Sigmoid colon (tissue), 4 donors: ENCODE data around the gene RPLP1.

Experiments
- CTCF ChIP-seq, 4 experiments: fragments of 450-650 bp in 3 of 4; fragments of 200-600 bp in 1 of 4; IDR thresholded peaks; one replicate each; pipeline ENCODE4 v1.5.1; 2016 to 2019; ENCODE audit warnings: antibody characterized with exemption in 4 of 4, mild to moderate bottlenecking in 3 of 4, moderate library complexity in 2 of 4
- POLR2AphosphoS5 ChIP-seq, 4 donors: sonication (generic); formaldehyde crosslinking; IDR thresholded peaks; one replicate each; pipeline ENCODE4 v1.6.1; 2017; ENCODE audit warnings: antibody characterized with exemption in 4 of 4

GRCh38 chr15:69482686-69483256 lies 30.2 kb downstream of the RPLP1 start:
- TF ChIP-seq CTCF (IDR thresholded peaks at IDR 0.05) (no peak), POLR2AphosphoS5 (IDR thresholded peaks at IDR 0.05) (no peak)
